ENCODE data around the gene COA1. TPM values are rescaled to one million over a fixed set of nuclear protein-coding genes. Genes with fewer than 3 reads are reported as not detected.
"Not testable (repeated sequence)": the region's sequence is repeated elsewhere in the genome, so short reads cannot be mapped to it uniquely, and the experiment has no call there.

The COA1 gene
- polyA plus RNA-seq, 4 donors, result 30.5 to 45.7 (median 32.9) TPM

DNA sequence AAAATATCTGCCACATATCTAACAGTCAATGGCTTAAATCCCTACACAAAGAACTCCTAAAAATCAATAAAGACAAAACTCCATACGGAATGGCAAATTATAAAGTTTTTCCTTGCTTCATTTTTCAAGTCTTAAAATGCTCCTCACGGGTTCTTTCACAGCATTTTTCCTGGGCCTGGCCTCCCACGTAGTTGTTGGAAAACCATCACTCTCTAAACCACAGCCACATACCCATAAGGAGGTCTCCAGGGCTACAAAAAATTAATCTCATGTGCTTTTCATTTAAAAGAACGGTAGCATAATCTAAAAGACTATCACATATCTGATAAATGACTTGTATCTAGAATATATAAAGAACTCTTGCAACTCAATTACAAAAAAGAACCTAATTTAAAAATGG is 2.9 kb downstream of the COA1 start:
- Histone ChIP-seq H3K4me1 (ENCODE audit: control insufficient read depth in 3 of 3, insufficient read depth in 2 of 3, low read depth in 1 of 3, low read length in 2 of 3) (peaks cover 0 to 4% (median 3%) of the 10 kb centered on the region in 3 donors), H3K4me3 (ENCODE audit: low read depth in 1 of 3, low read length in 3 of 3) (no peak overlapping the region), H3K27ac (ENCODE audit: low read depth in 1 of 3, low read length in 2 of 3) (no peak overlapping the region), H3K36me3 (ENCODE audit: control insufficient read depth in 3 of 3, insufficient read depth in 2 of 3, low read depth in 1 of 3, low read length in 3 of 3) (peaks cover 0 to 3% (median 0%) of the 10 kb centered on the region in 3 donors), H3K27me3 (ENCODE audit: control insufficient read depth in 3 of 3, insufficient read depth in 3 of 3, low read length in 3 of 3) (no peaks in the 10 kb centered on the region), H3K9me3 (ENCODE audit: control insufficient read depth in 2 of 2, insufficient read depth in 1 of 2, low read depth in 1 of 2, low read length in 1 of 2) (no peaks in the 10 kb centered on the region)
- DNase-seq (no peak), FAIRE-seq (no peak)
- 65 to 74% (median 69%) methylated on average over 4 of the region's 4 CpGs for WGBS, 3 donors

DNA sequence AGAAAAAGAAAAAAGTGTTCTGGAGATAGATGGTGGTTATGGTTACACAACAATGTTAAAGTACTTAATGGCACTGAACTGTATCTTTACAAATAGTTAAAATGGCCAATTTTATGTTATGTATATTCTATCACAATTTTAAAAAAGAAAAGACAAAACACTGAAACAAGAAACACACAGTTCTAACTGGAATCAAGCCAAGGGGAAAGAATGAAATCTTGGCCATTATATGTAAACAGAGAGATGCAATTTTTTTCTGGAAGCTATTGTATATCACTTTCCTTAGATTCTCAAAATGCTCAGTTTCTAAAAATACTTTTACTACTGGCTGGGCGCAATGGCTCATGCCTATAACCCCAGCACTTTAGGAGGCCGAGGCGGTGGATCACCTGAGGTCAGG is 4.1 kb downstream of the COA1 start:
- peaks cover 0 to 3% (median 0%) of the 10 kb centered on the region in 3 donors for H3K36me3 ChIP-seq (ENCODE audit: control insufficient read depth in 3 of 3, insufficient read depth in 2 of 3, low read depth in 1 of 3, low read length in 3 of 3)
- no peaks in the 10 kb centered on the region for H3K27me3 ChIP-seq (ENCODE audit: control insufficient read depth in 3 of 3, insufficient read depth in 3 of 3, low read length in 3 of 3)
- FAIRE-seq (no peak), DNase-seq (no peak)
- 71 to 100% (median 95%) methylated on average over 3 of the region's 3 CpGs for WGBS, 3 donors
- no peaks in the 10 kb centered on the region for H3K9me3 ChIP-seq (ENCODE audit: control insufficient read depth in 2 of 2, insufficient read depth in 1 of 2, low read depth in 1 of 2, low read length in 1 of 2)
- H3K4me3 ChIP-seq (ENCODE audit: low read depth in 1 of 3, low read length in 3 of 3), result no peak overlapping the region
- H3K4me1 ChIP-seq (ENCODE audit: control insufficient read depth in 3 of 3, insufficient read depth in 2 of 3, low read depth in 1 of 3, low read length in 2 of 3), result peaks cover 0 to 4% (median 3%) of the 10 kb centered on the region in 3 donors
- no peak overlapping the region for H3K27ac ChIP-seq (ENCODE audit: low read depth in 1 of 3, low read length in 2 of 3)

DNA sequence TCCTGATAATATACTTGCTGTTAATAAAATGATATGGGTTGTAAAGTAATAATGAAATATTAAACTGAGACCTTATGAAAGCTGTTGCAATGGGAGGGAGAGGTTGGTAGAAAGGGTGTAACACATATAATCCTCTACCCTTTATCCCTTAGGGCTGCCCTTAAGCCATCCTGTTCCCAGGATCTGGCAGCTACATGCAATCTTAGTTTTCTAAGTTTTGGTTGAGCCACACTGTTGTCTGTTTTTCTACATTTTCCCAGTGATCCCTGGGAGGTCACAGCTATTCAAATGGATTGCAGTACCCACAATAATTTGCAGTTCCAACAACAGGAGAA is 6.3 kb downstream of the COA1 start:
- no peaks in the 10 kb centered on the region for H3K27me3 ChIP-seq (ENCODE audit: control insufficient read depth in 3 of 3, insufficient read depth in 3 of 3, low read length in 3 of 3)
- H3K9me3 ChIP-seq (ENCODE audit: control insufficient read depth in 2 of 2, insufficient read depth in 1 of 2, low read depth in 1 of 2, low read length in 1 of 2), result no peaks in the 10 kb centered on the region
- H3K27ac ChIP-seq (ENCODE audit: low read depth in 1 of 3, low read length in 2 of 3), result no peak overlapping the region
- H3K36me3 ChIP-seq (ENCODE audit: control insufficient read depth in 3 of 3, insufficient read depth in 2 of 3, low read depth in 1 of 3, low read length in 3 of 3), result peaks cover 0 to 3% (median 0%) of the 10 kb centered on the region in 3 donors
- FAIRE-seq, result no peak
- H3K4me3 ChIP-seq (ENCODE audit: low read depth in 1 of 3, low read length in 3 of 3), result no peak overlapping the region
- peaks cover 0 to 4% (median 0%) of the 10 kb centered on the region in 3 donors for H3K4me1 ChIP-seq (ENCODE audit: control insufficient read depth in 3 of 3, insufficient read depth in 2 of 3, low read depth in 1 of 3, low read length in 2 of 3)
- DNase-seq, result peak in 1 of 2 donors; percentile 54

DNA sequence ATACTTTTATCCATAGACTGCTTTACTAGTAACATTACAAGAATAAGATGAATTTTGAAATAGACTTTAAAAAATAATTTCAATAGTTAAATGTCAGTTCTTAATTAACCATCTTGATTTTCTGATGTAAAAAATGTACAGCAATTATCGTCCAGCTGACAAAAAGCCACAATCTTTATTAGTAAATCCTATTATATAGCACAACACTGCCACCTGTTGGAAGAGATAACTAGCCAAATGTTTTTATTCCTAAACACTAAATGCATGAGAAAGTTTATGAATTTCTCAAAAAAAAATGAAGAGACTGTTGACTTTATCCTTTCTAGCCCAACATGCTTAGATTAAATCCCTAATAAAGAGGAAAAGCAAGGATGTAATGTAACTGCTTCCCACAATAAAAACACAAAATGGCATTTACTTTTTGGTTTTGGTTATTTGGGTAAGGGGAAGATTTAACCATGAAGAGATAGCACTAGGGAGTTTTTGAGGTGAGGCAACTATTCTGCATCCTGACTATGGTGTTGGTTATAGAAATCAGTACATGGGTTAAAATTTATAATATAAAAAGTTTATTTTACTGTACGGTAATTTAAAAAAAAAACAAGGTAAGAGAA is 8.0 kb downstream of the COA1 start:
- no peak overlapping the region for H3K27ac ChIP-seq (ENCODE audit: low read depth in 1 of 3, low read length in 2 of 3)
- H3K27me3 ChIP-seq (ENCODE audit: control insufficient read depth in 3 of 3, insufficient read depth in 3 of 3, low read length in 3 of 3), result no peaks in the 10 kb centered on the region
- FAIRE-seq, result peak; percentile 15
- peaks cover 0 to 8% (median 0%) of the 10 kb centered on the region in 3 donors for H3K36me3 ChIP-seq (ENCODE audit: control insufficient read depth in 3 of 3, insufficient read depth in 2 of 3, low read depth in 1 of 3, low read length in 3 of 3)
- H3K4me1 ChIP-seq (ENCODE audit: control insufficient read depth in 3 of 3, insufficient read depth in 2 of 3, low read depth in 1 of 3, low read length in 2 of 3), result peaks cover 0 to 4% (median 0%) of the 10 kb centered on the region in 3 donors
- peaks cover 0 to 4% of the 10 kb centered on the region in 2 donors for H3K9me3 ChIP-seq (ENCODE audit: control insufficient read depth in 2 of 2, insufficient read depth in 1 of 2, low read depth in 1 of 2, low read length in 1 of 2)
- DNase-seq, result peak; percentile 51 to 61
- WGBS, 3 donors, result 41 to 49% (median 44%) methylated on average over 2 of the region's 2 CpGs
- H3K4me3 ChIP-seq (ENCODE audit: low read depth in 1 of 3, low read length in 3 of 3), result no peak overlapping the region

DNA sequence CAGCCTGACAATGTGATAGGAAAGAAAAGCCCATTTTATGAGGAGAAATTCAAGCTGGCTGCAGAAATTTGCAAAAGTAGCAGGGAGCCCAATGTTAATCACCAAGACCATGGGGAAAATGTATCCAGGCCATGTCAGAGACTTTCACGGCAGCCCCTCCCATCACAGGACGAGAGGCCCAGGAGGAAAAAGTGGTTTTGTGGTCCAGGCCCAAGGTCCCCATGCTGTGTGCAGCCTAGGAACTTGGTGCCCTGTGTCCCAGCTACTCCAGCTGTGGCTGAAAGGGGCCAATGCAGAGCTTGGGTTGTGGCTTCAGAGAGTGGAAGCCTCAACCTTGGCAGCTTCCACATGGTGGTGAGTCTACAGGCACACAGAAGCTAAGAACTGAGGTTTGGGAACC is 12.7 kb downstream of the COA1 start:
- no peaks in the 10 kb centered on the region for H3K27me3 ChIP-seq (ENCODE audit: control insufficient read depth in 3 of 3, insufficient read depth in 3 of 3, low read length in 3 of 3)
- DNase-seq (no peak), FAIRE-seq (no peak)
- peaks cover 0 to 5% (median 0%) of the 10 kb centered on the region in 3 donors for H3K36me3 ChIP-seq (ENCODE audit: control insufficient read depth in 3 of 3, insufficient read depth in 2 of 3, low read depth in 1 of 3, low read length in 3 of 3)
- no peak overlapping the region for H3K4me3 ChIP-seq (ENCODE audit: low read depth in 1 of 3, low read length in 3 of 3)
- H3K4me1 ChIP-seq (ENCODE audit: control insufficient read depth in 3 of 3, insufficient read depth in 2 of 3, low read depth in 1 of 3, low read length in 2 of 3), result no peaks in the 10 kb centered on the region
- H3K27ac ChIP-seq (ENCODE audit: low read depth in 1 of 3, low read length in 2 of 3), result no peak overlapping the region
- H3K9me3 ChIP-seq (ENCODE audit: control insufficient read depth in 2 of 2, insufficient read depth in 1 of 2, low read depth in 1 of 2, low read length in 1 of 2), result peaks cover 0 to 4% of the 10 kb centered on the region in 2 donors
- 73 to 82% (median 76%) methylated on average over 2 of the region's 2 CpGs for WGBS, 3 donors

DNA sequence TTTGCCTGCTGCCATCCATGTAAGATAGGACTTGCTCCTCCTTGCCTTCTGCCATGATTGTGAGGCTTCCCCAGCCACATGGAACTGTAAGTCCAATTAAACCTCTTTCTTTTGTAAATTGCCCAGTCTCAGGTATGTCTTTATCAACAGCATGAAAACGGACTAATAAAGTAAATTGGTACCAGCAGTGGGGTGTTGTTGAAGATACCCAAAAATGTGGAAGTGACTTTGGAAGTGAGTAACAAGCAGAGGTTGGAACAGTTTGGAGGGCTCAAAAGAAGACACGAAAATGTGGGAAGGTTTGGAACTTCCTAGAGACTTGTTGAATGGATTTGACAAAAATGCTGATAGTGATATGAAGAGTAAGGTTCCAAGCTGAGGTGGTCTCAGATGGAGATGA is 13.4 kb downstream of the COA1 start:
- H3K27ac ChIP-seq (ENCODE audit: low read depth in 1 of 3, low read length in 2 of 3); H3K4me1 ChIP-seq (ENCODE audit: control insufficient read depth in 3 of 3, insufficient read depth in 2 of 3, low read depth in 1 of 3, low read length in 2 of 3); H3K27me3 ChIP-seq (ENCODE audit: control insufficient read depth in 3 of 3, insufficient read depth in 3 of 3, low read length in 3 of 3); H3K9me3 ChIP-seq (ENCODE audit: control insufficient read depth in 2 of 2, insufficient read depth in 1 of 2, low read depth in 1 of 2, low read length in 1 of 2); DNase-seq; FAIRE-seq; H3K36me3 ChIP-seq (ENCODE audit: control insufficient read depth in 3 of 3, insufficient read depth in 2 of 3, low read depth in 1 of 3, low read length in 3 of 3); H3K4me3 ChIP-seq (ENCODE audit: low read depth in 1 of 3, low read length in 3 of 3): not testable (repeated sequence)
- WGBS, 3 donors, result 97 to 99% (median 98%) methylated on average over 2 of the region's 2 CpGs

DNA sequence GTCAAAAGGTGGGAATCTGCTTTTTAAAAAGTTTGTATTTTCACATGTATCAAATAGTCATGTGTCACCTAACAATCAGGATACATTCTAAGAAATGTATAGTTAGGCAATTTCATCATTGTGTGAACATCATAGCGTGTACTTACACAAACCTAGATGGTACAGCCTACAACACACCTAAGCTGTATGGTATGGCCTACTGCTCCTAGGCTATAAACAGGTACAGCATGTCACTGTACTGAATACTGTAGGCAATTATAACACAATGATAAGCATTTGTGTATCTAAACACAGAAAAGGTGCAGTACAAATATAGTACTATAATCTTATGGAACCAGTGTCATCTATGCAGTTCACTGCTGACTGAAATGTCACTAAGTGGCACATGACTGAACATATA is 17.8 kb downstream of the COA1 start:
- no peak for DNase-seq
- WGBS, 3 donors, result 94 to 97% (median 97%) methylated on average over 1 of the region's 1 CpG
- H3K4me1 ChIP-seq (ENCODE audit: control insufficient read depth in 3 of 3, insufficient read depth in 2 of 3, low read depth in 1 of 3, low read length in 2 of 3), result no peaks in the 10 kb centered on the region
- H3K27ac ChIP-seq (ENCODE audit: low read depth in 1 of 3, low read length in 2 of 3), result no peak overlapping the region
- no peaks in the 10 kb centered on the region for H3K27me3 ChIP-seq (ENCODE audit: control insufficient read depth in 3 of 3, insufficient read depth in 3 of 3, low read length in 3 of 3)
- FAIRE-seq, result no peak
- peaks cover 0 to 5% of the 10 kb centered on the region in 2 donors for H3K9me3 ChIP-seq (ENCODE audit: control insufficient read depth in 2 of 2, insufficient read depth in 1 of 2, low read depth in 1 of 2, low read length in 1 of 2)
- H3K36me3 ChIP-seq (ENCODE audit: control insufficient read depth in 3 of 3, insufficient read depth in 2 of 3, low read depth in 1 of 3, low read length in 3 of 3), result peaks cover 0 to 1% (median 0%) of the 10 kb centered on the region in 3 donors
- H3K4me3 ChIP-seq (ENCODE audit: low read depth in 1 of 3, low read length in 3 of 3), result no peak overlapping the region

DNA sequence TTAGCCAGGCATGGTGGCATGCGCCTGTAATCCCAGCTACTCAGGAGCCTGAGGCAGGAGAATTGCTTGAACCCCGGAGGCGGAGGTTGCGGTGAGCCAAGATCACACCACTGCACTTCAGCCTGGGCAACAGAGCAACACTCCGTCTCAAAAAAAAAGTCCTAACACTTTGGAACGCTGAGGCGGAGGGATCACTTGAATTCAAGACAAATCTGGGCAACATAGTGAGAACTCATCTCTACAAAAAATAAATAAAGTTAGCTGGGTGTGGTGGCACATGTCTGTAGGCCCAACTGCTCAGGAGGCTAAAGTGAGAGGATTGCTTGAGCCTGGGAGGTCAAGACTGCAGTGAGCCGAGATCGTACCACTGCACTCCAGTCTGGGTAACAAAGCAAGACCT is 21.3 kb downstream of the COA1 start:
- FAIRE-seq, result not testable (repeated sequence)

DNA sequence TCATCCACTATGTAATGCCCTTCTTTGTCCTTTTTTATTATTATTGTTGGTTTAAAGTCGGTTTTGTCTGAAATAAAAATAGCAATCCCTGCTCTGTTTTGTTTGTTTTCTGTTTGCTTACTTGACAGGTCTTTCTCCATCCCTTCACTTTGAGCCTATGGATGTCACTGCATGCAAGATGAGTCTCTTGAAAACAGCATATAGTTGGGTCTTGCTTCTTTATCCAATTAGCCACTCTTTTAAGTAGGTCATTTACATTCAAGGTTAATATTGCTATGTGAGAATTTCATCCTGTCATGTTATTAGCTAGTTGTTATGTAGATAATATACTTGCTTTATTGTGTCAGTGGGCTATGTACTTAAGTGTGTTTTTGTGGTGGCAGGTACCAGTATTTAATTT is 25.8 kb downstream of the COA1 start:
- no peak for DNase-seq
- no peak for FAIRE-seq
- WGBS, 3 donors, result 90 to 97% (median 95%) methylated on average over 1 of the region's 1 CpG

More for the DNA sequence above, 21.3 kb downstream of the COA1 start:
- not testable (repeated sequence) for H3K27ac ChIP-seq (ENCODE audit: low read depth in 1 of 3, low read length in 2 of 3); H3K4me1 ChIP-seq (ENCODE audit: control insufficient read depth in 3 of 3, insufficient read depth in 2 of 3, low read depth in 1 of 3, low read length in 2 of 3); H3K4me3 ChIP-seq (ENCODE audit: low read depth in 1 of 3, low read length in 3 of 3); H3K27me3 ChIP-seq (ENCODE audit: control insufficient read depth in 3 of 3, insufficient read depth in 3 of 3, low read length in 3 of 3); DNase-seq; H3K9me3 ChIP-seq (ENCODE audit: control insufficient read depth in 2 of 2, insufficient read depth in 1 of 2, low read depth in 1 of 2, low read length in 1 of 2)
- 95 to 99% (median 96%) methylated on average over 9 of the region's 9 CpGs for WGBS, 3 donors
- peaks cover 0 to 11% (median 3%) of the 10 kb centered on the region in 3 donors for H3K36me3 ChIP-seq (ENCODE audit: control insufficient read depth in 3 of 3, insufficient read depth in 2 of 3, low read depth in 1 of 3, low read length in 3 of 3)

More for the DNA sequence above, 25.8 kb downstream of the COA1 start:
- Histone ChIP-seq H3K27ac (ENCODE audit: low read depth in 1 of 3, low read length in 2 of 3) (no peak overlapping the region), H3K9me3 (ENCODE audit: control insufficient read depth in 2 of 2, insufficient read depth in 1 of 2, low read depth in 1 of 2, low read length in 1 of 2) (peaks cover 0 to 7% of the 10 kb centered on the region in 2 donors), H3K27me3 (ENCODE audit: control insufficient read depth in 3 of 3, insufficient read depth in 3 of 3, low read length in 3 of 3) (no peaks in the 10 kb centered on the region), H3K4me3 (ENCODE audit: low read depth in 1 of 3, low read length in 3 of 3) (no peak overlapping the region), H3K36me3 (ENCODE audit: control insufficient read depth in 3 of 3, insufficient read depth in 2 of 3, low read depth in 1 of 3, low read length in 3 of 3) (peaks cover 0 to 11% (median 3%) of the 10 kb centered on the region in 3 donors), H3K4me1 (ENCODE audit: control insufficient read depth in 3 of 3, insufficient read depth in 2 of 3, low read depth in 1 of 3, low read length in 2 of 3) (no peaks in the 10 kb centered on the region)
